Measurements from ENCODE around the gene XAGE2.
A peak's percentile ranks its signal among the peaks of the same experiment; 100 is the strongest.

Gene XAGE2

GRCh38 chrX:52420824-52421443 is 52.1 kb downstream of the XAGE2 start:
- TF ChIP-seq CTCF (IDR thresholded peaks at IDR 0.05; ENCODE audit: control insufficient read depth, insufficient read depth, low read depth, low read length, missing control alignments) = no peak
- DNase-seq (ENCODE audit: low read depth) = peak; percentile 39
- H3K4me3 ChIP-seq (ENCODE audit: control insufficient read depth, low read depth, low read length) = no peak overlapping the region

DNA sequence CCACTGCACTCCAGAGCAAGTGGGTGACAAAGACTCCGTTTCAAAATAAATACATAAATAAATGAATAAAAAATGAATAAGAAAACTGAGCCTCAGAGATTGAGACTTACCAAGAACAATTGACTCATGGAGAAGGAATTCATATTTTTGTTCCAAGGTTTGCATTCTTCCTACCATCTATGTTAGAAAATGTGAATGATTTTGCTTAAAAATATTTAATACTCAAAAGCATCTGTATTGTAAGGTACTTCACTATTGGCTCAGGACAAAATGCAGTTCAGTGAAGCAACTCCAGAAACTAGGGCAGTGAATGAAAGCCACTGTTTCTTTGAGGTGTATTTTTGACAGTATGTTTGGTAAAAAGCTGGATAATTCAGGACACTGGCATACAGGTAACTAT is 54.1 kb downstream of the XAGE2 start:
- no peak for TF ChIP-seq CTCF (IDR thresholded peaks at IDR 0.05; ENCODE audit: control insufficient read depth, insufficient read depth, low read depth, low read length, missing control alignments)
- no peak overlapping the region for H3K4me3 ChIP-seq (ENCODE audit: control insufficient read depth, low read depth, low read length)
- DNase-seq (ENCODE audit: low read depth) = peak; percentile 59

- DNase-seq (ENCODE audit: low read depth) = no peak
- no peak overlapping the region for H3K4me3 ChIP-seq (ENCODE audit: control insufficient read depth, low read depth, low read length)
- no peak for TF ChIP-seq CTCF (IDR thresholded peaks at IDR 0.05; ENCODE audit: control insufficient read depth, insufficient read depth, low read depth, low read length, missing control alignments)
Measured at GRCh38 chrX:52424656-52425055, 55.8 kb downstream of the XAGE2 start.
